Liver (tissue), 9 donors: ENCODE results near the gene RAMP3. TPM values are rescaled to one million over a fixed set of nuclear protein-coding genes. Genes with fewer than 3 reads are reported as not detected.

Experiments used
- DNase-seq: peaks from one replicate; pipeline ENCODE4 v3.0.0-alpha.2; 2017; ENCODE audit warnings: low spot score
- H3K27ac ChIP-seq, 2 donors: one replicate each; pipeline ENCODE4 v1.7.0; 2013; ENCODE audit warnings: inconsistent platforms in 2 of 2, low read length in 2 of 2, control low read depth in 1 of 2, low read depth in 1 of 2, mild to moderate bottlenecking in 1 of 2
- H3K27me3 ChIP-seq, 4 donors: one replicate each; pipeline versions ENCODE4 v1.6.1 to v1.7.0; 2013; ENCODE audit warnings: low read length in 3 of 4, inconsistent platforms in 1 of 4, mild to moderate bottlenecking in 1 of 4, moderate library complexity in 1 of 4; ENCODE audit not compliant: control insufficient read depth in 4 of 4, insufficient read depth in 4 of 4
- H3K36me3 ChIP-seq, 4 donors: one replicate each; pipeline versions ENCODE4 v1.6.1 to v1.7.0; 2013; ENCODE audit warnings: low read length in 3 of 4, mild to moderate bottlenecking in 3 of 4, low read depth in 1 of 4, moderate library complexity in 1 of 4; ENCODE audit not compliant: control insufficient read depth in 4 of 4, insufficient read depth in 3 of 4
- H3K4me1 ChIP-seq, 4 donors: one replicate each; pipeline versions ENCODE4 v1.6.1 to v1.7.0; 2013; ENCODE audit warnings: low read length in 3 of 4, mild to moderate bottlenecking in 3 of 4, moderate library complexity in 1 of 4; ENCODE audit not compliant: control insufficient read depth in 4 of 4, insufficient read depth in 4 of 4
- H3K4me3 ChIP-seq, 3 donors: one replicate each; pipeline versions ENCODE4 v1.6.1 to v1.7.0; 2013; ENCODE audit warnings: low read length in 3 of 3, control low read depth in 1 of 3, low read depth in 1 of 3, mild to moderate bottlenecking in 1 of 3
- H3K9ac ChIP-seq, 2 donors: one replicate each; pipeline ENCODE4 v1.7.0; 2013; ENCODE audit warnings: low read length in 2 of 2, mild to moderate bottlenecking in 2 of 2, moderate library complexity in 2 of 2, control low read depth in 1 of 2, low read depth in 1 of 2
- H3K9me3 ChIP-seq, 4 donors: one replicate each; pipeline versions ENCODE4 v1.6.1 to v1.7.0; 2013; ENCODE audit warnings: low read length in 3 of 4; ENCODE audit not compliant: control insufficient read depth in 4 of 4
- ATF3 ChIP-seq: IDR thresholded peaks from 2 replicates; pipeline ENCODE4 v1.6.1; 2016; ENCODE audit warnings: antibody characterized with exemption
- CTCF ChIP-seq: fragments of 150-350 bp; IDR thresholded peaks from 2 replicates; pipeline ENCODE4 v1.5.1; 2017; ENCODE audit warnings: improper control_type of control experiment, low read depth, low read length; ENCODE audit not compliant: missing input control
- FOXA1 ChIP-seq: IDR thresholded peaks from 2 replicates; pipeline ENCODE4 v1.6.1; 2016; ENCODE audit warnings: antibody characterized with exemption
- GABPA ChIP-seq, 2 donors: IDR thresholded peaks in 1 of 2; conservative IDR thresholded peaks in 1 of 2; 2 replicates each; pipeline ENCODE4 v1.6.1; 2016; ENCODE audit warnings: antibody characterized with exemption in 2 of 2, mild to moderate bottlenecking in 1 of 2, moderate library complexity in 1 of 2
- HNF4A ChIP-seq, 2 donors: conservative IDR thresholded peaks; 2 replicates each; pipeline ENCODE4 v1.6.1; 2016; ENCODE audit warnings: antibody characterized with exemption in 2 of 2, mild to moderate bottlenecking in 2 of 2
- HNF4G ChIP-seq: IDR thresholded peaks from 2 replicates; pipeline ENCODE4 v1.6.1; 2016; ENCODE audit warnings: antibody characterized with exemption
- JUND ChIP-seq, 2 donors: IDR thresholded peaks; 2 replicates each; pipeline ENCODE4 v1.6.1; 2016; ENCODE audit warnings: antibody characterized with exemption in 2 of 2
- MAX ChIP-seq: IDR thresholded peaks from 2 replicates; pipeline ENCODE4 v1.6.1; 2016; ENCODE audit warnings: antibody characterized with exemption
- NR2F2 ChIP-seq: IDR thresholded peaks from 2 replicates; pipeline ENCODE4 v1.6.1; 2016; ENCODE audit warnings: antibody characterized with exemption
- RAD21 ChIP-seq, 2 donors: IDR thresholded peaks; 2 replicates each; pipeline ENCODE4 v1.6.1; 2016; ENCODE audit warnings: antibody characterized with exemption in 2 of 2, mild to moderate bottlenecking in 2 of 2
- REST ChIP-seq: IDR thresholded peaks from 2 replicates; pipeline ENCODE4 v1.6.1; 2016; ENCODE audit warnings: antibody characterized with exemption, mild to moderate bottlenecking
- SP1 ChIP-seq: IDR thresholded peaks from 2 replicates; pipeline ENCODE4 v1.6.1; 2018; ENCODE audit warnings: antibody characterized with exemption, mild to moderate bottlenecking
- TAF1 ChIP-seq: conservative IDR thresholded peaks from 2 replicates; pipeline ENCODE4 v1.6.1; 2016; ENCODE audit warnings: antibody characterized with exemption, mild to moderate bottlenecking
- YY1 ChIP-seq: IDR thresholded peaks from 2 replicates; pipeline ENCODE4 v1.6.1; 2016; ENCODE audit warnings: antibody characterized with exemption, mild to moderate bottlenecking
- WGBS: extraction: QIAGEN DNeasy Blood & Tissue Kit; methylation state at CpG from one replicate; pipeline ENCODE4 v1.1.7; 2013; 5-methylcytosine and 5-hydroxymethylcytosine counted together
- polyA plus RNA-seq, 2 donors: library from polyadenylated mRNA; stranded (reverse) in 1 of 2; unstranded in 1 of 2; fragments of 200-250 nt in 1 of 2; fragments of >200 nt in 1 of 2; fragmentation: Nextera tagmentation in 1 of 2; extraction: Ambion mirVana in 1 of 2; gene quantifications; one replicate each; pipeline versions ENCODE4 v1.2.1 to v1.2.3, GENCODE V29; 2013 to 2015
- total RNA-seq, 2 donors: library from RNA; depleted of rRNA; stranded (reverse); fragments of >200 nt; gene quantifications; one replicate each; pipeline ENCODE4 v1.2.3, GENCODE V29; 2014
- donor health status: healthy.
- donor health status: healthy.
- donor health status: healthy.
- donor health status: healthy.
- donor health status: healthy.

Gene RAMP3
- total and polyA plus RNA-seq, 4 donors: 2.3 to 30.0 (median 22.2) TPM

GRCh38 chr7:45126201-45126600 lies 31.4 kb upstream of the RAMP3 start:
- H3K9me3 ChIP-seq: no peaks in the 10 kb centered on the region
- 91% methylated on average over 6 of the region's 6 CpGs for WGBS
- DNase-seq: no peak
- H3K27me3 ChIP-seq: no peaks in the 10 kb centered on the region
- H3K27ac ChIP-seq: no peak overlapping the region
- H3K36me3 ChIP-seq: no peaks in the 10 kb centered on the region
- no peak overlapping the region for H3K9ac ChIP-seq
- H3K4me3 ChIP-seq: no peak overlapping the region
- H3K4me1 ChIP-seq: no peaks in the 10 kb centered on the region
- no peak for TF ChIP-seq HNF4A (conservative IDR thresholded peaks at IDR 0.05)
- TF ChIP-seq CTCF: no peak
- no peak for TF ChIP-seq JUND (IDR thresholded peaks at IDR 0.05)
- TF ChIP-seq ATF3: no peak
- TF ChIP-seq RAD21 (IDR thresholded peaks at IDR 0.05): no peak
- TF ChIP-seq FOXA1: no peak
- TF ChIP-seq REST: no peak
- no peak for TF ChIP-seq TAF1
- TF ChIP-seq SP1: no peak
- no peak for TF ChIP-seq HNF4G
- no peak for TF ChIP-seq NR2F2
- TF ChIP-seq MAX: no peak
- TF ChIP-seq GABPA (IDR thresholded peaks at IDR 0.05 in 1 of 2, conservative IDR thresholded peaks at IDR 0.05 in 1 of 2): no peak

- no peaks in the 10 kb centered on the region for H3K9me3 ChIP-seq
- H3K27me3 ChIP-seq: no peaks in the 10 kb centered on the region
- H3K9ac ChIP-seq: no peak overlapping the region
- TF ChIP-seq YY1 (no peak), HNF4A (conservative IDR thresholded peaks at IDR 0.05) (no peak), SP1 (no peak)
- H3K4me1 ChIP-seq: no peaks in the 10 kb centered on the region
- no peak overlapping the region for H3K27ac ChIP-seq
- no peak for DNase-seq
- WGBS: 86% methylated on average over 6 of the region's 6 CpGs
- no peaks in the 10 kb centered on the region for H3K36me3 ChIP-seq
- H3K4me3 ChIP-seq: no peak overlapping the region
These were observed 30.7 kb upstream of the RAMP3 start for GRCh38 chr7:45126920-45127319.
